Stimulated activated CD4-positive, alpha-beta T cell treated with anti-CD3 and anti-CD28 coated beads, Interleukin-15, amount 100 ng/mL, for 48 hours (primary cell): Measurements from ENCODE around the gene LOX.

Experiments used
- DNase-seq, 2 donors: peaks; one replicate each; pipeline ENCODE4 v3.0.0-alpha.2; 2020; ENCODE audit warnings: low read depth in 2 of 2

LOX gene

DNA sequence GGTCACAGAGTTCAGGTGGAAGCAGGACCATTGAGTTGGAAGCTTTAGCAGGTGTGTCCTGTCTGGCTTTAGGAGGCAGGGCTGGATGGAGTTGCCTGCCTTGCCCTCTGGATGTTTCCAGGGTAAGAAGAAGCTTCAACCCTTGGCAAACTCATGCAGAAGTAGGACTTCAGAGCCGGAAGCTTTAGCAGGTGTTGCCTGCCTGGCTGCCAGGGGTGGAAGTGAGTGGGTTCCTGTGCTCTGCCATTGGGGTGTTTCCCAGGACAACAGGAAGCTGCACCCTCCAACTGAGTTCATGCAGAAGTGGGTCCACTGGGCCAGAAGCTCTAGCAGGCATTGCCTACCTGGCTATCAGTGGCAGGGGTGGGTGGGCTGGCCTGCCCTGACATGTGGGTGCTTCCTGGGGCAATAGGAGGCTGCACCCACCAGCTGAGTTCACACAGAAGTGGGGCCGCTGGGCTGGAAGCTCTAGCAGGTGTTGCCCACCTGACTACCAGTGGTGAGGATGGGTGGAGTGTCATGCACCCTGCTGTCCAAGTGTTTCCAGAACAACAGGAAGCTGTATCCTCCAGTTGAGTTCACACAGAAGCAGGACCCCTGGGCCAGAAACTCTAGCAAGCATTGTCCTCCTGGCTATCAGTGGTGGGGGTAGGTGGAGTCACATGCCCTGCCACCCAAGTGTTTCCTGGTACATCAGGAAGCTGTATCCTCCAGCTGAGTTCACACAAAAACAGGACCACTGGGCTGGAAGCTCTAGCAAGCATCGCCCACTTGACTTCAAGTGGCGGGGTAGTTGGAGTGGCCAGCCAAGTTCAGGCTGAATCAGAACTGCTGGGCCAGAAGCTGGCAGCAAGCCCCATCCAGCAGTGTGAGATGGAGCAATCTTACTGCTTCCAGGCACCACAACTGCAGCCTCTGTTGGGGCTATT, 24.6 kb downstream of the LOX start:
- no peak for DNase-seq

DNA sequence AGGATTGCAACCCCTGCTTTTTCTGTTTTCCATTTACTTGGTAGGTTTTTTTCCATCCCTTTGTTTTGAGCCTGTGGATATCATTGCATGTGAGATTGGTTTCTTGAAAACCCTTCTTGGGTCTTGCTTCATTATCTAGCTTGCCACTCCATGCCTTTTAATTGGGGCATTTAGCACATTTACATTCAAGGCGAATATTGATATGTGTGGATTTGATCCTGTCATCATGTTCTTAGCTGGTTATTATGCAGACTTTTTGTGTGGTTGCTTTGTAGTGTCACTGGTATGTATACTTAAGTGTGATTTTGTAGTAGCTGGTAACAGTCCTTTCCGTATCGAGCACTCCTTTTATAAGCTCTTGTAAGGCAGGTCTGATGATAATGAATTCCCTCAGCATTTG, 26.5 kb downstream of the LOX start:
- no peak for DNase-seq

DNA sequence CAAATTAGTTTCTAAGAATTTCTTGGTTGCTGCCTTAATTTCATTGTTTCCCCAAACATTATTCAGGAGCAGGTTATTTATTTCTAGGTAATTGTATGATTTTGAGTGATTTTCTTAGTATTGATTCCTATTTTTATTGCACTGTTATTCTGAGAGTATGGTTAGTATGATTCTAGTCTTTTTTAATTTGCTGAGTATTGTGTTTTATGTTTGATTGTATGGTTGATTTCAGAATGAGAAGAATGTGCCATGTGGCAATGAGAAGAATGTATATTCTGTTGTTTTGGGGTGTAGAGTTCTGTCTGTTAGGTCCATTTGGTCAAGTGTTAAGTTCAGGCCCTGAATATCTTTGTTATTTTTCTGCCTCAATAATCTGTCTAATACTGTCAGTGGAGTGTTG, 27.1 kb downstream of the LOX start:
- no peak for DNase-seq

DNA sequence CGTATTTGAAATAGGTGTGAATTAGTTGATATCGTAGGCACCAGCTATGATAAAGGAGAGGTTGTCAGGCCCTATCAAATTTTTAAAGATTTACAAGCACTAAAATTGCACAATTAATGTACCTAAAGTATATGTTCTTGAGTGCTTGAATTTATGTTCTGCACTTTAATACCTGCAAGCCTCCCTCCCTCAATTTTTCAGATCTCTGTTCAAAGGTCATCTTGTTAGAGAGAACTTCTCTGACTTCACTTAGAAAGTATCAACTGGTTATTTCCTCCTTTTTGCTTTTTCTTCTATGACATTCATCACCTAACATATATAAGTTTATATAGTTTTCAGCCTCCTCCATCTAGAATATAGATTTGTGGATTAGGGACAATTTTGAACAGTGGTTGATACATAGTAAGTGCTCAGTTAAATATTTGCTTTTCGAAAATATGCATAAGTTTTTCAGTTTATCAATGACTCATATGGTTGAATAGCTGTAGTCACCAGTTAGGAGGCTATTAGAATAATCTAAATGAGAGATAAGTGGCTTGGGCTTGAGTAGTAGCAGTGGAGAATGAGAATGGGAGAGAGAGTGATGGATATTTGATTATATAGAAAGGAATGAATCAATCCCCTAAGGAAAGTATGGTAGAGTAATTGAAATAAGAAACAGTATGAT, 37.3 kb downstream of the LOX start:
- DNase-seq = no peak

DNA sequence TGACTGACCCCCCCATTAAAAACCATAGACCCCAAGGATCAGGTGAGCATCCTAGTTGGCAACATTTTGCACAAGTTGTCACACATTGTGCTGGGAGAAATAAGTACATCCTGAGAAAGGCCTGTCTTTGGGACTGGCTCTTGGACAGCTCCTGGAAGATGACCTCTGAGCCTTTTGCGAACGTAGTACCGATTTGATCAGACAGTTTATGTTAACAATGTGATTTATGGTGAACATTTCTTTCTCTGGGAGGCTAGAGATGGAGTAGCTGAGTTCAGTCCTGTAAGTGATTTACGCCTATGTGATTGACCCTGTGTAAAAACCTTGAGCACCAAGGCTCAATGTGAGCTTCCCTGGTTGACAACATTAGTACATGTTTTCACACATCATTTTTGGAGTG, 41.7 kb downstream of the LOX start:
- no peak for DNase-seq

DNA sequence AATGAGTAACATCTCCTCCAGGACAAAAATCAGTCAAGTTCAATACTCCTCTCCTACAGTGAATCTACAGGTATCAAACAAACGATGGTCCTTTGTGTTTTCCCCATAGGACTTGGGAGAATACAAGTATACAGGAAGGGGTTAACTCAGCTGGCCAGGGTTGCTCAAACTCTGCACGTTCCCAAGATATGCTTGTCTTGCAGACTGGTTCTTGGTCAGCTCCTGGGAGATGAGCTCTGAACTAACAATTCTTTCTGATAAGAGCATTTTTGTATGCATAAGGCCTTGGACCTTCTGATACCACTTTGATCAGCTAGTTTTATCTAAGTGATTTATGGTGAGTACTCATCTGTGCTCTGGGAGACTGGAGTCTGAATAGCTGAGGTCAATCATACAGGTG, 42.1 kb downstream of the LOX start:
- no peak for DNase-seq

DNA sequence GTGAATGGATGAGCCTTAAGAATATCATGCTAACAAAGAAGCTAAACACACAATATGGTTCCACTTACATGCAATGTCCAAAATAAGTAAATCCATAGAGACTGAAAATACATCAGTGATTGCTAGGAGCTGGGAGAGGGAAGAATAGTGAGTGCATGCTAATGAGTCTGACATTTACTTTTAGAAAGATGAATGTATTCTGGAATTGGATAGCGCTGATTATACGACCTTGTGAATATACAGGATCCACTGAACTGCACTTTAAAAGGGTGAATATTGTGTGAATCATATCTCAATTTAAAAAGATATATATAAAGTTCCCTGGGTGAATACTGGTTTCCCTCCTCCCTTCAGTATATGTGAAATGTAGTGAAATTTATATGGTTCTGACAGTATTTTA, 46.2 kb downstream of the LOX start:
- no peak for DNase-seq

DNA sequence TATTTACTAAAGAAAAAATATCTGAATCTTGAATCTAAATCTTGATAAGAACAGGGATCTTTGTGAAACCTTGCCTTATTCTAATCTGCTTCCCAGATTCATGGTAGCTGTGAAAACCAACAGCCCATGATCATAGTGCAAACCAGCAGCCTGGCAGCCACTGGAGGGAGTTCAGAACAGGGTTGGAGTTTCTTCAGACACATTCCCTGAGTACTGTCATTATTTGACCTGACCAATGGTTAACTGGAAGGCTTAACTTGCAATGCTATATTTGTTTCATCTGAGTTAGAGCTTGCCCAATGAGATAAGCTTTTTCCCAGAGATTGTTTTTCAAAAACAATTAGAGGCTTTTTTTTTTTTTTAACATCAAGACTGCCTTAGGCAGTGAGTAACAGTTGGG, 47.8 kb downstream of the LOX start:
- no peak for DNase-seq

DNA sequence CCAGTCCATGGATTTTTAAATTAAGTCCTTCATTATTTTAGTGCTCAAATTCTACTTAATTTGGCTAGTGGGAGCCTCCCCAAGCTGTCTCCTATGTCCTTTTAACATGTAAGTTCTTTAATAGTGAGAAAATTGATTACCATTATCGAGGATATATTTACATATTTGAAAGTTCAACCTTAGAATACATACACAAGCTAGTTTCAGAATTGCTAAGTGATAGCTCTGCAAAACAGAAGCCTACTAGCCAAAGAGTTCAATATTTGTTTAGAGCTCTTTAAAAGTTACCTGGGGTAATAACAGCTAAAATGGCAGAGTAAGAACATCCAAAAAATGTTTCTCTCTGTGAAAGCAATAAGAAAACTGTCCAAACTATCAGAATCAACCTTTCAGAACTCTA, 48.2 kb downstream of the LOX start:
- DNase-seq = no peak

DNA sequence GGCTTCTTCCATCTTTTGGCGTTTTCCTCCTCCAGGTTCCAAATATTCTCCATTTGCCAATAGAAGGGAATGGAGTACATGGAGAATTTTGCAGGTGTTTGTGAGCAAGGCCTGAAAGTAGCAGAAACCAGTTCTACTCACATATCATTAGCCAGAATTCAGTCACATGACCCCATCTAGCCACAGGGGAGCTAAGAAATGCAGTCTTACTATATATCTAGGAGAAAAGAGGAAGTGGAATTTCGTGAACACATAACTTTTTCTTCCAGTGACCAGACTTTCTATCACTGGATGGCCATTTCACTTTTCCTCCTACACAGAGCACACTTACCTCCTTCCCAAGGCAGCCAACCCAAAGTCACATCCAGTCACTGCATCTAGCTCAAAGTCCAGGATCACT, 55.1 kb downstream of the LOX start:
- no peak for DNase-seq

DNA sequence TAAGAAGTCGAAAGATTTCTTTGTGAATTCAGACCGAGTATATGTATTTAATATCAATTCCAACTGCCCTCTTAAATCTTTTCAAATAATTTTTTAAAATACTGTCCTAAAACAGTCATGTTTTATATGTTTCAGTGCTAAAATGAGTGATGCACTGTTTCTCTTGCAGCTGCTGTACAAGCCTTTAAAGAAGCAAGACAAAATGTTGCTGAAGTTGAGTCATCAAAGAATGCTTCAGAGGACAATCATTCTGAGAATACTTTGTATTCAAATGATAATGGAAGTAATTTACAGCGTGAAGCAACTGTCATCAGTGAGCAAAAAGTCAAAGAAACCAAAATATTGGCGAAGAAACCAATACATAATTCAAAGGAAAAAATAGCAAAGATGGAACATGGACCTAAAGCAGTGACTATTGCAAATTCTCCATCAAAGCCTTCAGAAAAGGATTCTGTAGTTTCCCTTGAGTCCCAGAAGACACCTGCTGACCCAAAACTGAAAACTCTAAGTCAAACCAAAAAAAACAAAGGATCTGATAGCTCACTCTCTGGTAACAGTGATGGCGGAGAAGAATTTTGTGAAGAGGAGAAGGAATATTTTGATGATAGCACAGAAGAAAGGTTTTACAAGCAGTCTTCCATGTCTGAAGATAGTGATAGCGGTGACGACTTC, 58.0 kb downstream of the LOX start:
- DNase-seq = no peak

DNA sequence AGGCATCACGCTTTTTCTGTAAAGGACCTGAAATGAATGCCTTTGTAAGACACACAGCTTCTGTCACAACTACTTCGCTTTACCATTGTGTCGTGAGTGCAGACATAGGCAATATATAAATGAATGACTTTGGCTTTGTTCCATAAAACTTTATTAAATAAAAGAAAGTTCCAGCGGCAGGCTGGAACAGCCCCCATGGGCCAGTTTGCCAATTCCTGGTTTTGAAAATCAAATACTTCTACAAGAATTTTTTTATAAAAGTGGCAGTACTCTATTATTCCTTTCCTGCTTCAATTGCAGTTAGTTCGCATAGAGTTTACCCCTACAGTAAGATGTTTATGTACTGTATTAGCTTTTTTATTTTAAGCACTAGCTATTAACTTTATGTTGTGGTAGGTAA, 62.6 kb downstream of the LOX start:
- no peak for DNase-seq

DNA sequence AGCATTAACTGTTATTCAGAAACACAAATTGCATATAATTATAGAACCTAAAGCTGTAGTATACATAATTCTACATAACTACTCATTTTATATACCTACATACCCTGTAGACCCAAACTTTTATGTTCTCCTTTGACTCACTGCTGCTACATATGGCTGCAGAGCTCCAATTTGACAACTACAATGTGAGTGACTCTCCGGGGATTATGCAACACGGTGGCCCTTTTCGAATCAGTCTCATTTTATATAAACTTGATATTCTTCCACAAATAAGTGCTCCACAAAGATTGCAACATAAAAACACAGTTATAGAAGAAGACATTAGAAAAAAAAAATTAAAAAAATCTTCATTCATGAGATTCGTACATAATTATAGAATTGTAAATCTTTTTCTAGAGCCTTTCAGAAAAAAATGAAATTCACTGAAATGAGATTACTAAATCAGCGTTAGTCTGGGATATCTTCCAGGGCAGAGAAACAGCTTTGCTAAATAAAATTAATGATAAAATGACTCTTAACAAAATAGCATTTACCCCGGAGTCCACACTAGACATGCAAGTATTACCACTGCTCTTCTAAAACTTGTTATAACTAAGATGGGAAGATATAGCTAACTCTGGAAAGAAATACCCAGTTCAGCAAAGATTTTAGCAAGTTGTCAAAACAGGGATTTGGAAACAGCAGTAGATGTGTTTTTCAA, 63.7 kb downstream of the LOX start:
- DNase-seq = no peak
